Uterus (tissue), 2 donors: ENCODE results near the gene SH3BGRL2.

Experiments
- POLR2A ChIP-seq, 2 donors: fragments of 450-650 bp; IDR thresholded peaks; one replicate each; pipeline ENCODE4 v1.6.1; 2016; ENCODE audit warnings: antibody characterized with exemption in 2 of 2, mild to moderate bottlenecking in 1 of 2, moderate library complexity in 1 of 2
- TF ChIP-seq, protein P1 (sequence below), 4 experiments: fragments of 200-600 bp in 2 of 4; fragments of 450-650 bp in 2 of 4; sonication (generic) in 2 of 4; IDR thresholded peaks; one replicate each; pipeline ENCODE4 v1.5.1; 2016 to 2019; ENCODE audit warnings: antibody characterized with exemption in 4 of 4, mild to moderate bottlenecking in 2 of 4, moderate library complexity in 1 of 4

DNA sequence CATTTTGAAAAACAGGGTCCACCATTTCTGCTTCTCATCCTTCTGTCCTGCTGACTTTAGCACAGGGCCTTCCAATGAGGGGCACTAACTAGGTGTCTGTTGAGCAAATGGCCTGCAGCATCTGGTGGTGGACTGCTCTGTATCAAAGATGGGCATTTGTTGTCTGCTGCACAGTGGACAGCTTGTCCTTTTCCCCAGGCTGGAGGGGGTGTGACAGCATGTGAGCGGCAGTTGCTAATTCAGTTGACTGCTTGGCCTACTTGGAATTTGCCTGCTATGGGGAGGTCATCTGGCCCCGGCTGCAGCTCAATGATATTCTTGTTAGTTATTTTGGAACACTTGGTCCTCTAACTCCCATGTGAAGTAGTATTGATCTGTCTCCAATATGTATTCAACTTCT is 93.7 kb downstream of the SH3BGRL2 start:
- TF ChIP-seq, protein P1, sequence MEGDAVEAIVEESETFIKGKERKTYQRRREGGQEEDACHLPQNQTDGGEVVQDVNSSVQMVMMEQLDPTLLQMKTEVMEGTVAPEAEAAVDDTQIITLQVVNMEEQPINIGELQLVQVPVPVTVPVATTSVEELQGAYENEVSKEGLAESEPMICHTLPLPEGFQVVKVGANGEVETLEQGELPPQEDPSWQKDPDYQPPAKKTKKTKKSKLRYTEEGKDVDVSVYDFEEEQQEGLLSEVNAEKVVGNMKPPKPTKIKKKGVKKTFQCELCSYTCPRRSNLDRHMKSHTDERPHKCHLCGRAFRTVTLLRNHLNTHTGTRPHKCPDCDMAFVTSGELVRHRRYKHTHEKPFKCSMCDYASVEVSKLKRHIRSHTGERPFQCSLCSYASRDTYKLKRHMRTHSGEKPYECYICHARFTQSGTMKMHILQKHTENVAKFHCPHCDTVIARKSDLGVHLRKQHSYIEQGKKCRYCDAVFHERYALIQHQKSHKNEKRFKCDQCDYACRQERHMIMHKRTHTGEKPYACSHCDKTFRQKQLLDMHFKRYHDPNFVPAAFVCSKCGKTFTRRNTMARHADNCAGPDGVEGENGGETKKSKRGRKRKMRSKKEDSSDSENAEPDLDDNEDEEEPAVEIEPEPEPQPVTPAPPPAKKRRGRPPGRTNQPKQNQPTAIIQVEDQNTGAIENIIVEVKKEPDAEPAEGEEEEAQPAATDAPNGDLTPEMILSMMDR (IDR thresholded peaks at IDR 0.05), result no peak
- TF ChIP-seq POLR2A (IDR thresholded peaks at IDR 0.05), result no peak
